GM19099 (cell line): ENCODE data around the gene ARHGAP26.

Source experiments
- POLR2A ChIP-seq: IDR thresholded peaks from 3 replicates; pipeline ENCODE4 v1.6.1; 2011; ENCODE audit warnings: low read depth; ENCODE audit not compliant: insufficient read length; ENCODE audit errors: extremely low read depth

ARHGAP26 gene

DNA sequence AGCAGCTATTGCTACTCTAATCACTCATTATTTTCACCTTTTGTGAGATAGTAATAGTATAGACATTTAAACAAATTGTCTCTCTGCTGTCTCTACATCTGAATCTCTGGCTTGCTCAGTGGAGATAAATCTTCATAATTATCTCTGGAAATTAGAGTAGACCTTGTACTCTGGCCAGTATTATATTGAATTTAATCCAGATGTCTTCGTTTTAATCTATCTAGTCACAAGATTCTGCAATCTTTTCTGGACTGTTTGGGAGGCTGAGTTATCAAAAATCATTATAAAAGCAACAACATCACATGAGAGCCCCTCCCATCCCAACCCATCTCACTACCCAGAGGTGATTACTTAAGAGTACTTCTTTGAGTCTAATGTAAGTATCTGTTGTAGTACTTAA, 19.0 kb downstream of the ARHGAP26 start:
- no peak for TF ChIP-seq POLR2A

DNA sequence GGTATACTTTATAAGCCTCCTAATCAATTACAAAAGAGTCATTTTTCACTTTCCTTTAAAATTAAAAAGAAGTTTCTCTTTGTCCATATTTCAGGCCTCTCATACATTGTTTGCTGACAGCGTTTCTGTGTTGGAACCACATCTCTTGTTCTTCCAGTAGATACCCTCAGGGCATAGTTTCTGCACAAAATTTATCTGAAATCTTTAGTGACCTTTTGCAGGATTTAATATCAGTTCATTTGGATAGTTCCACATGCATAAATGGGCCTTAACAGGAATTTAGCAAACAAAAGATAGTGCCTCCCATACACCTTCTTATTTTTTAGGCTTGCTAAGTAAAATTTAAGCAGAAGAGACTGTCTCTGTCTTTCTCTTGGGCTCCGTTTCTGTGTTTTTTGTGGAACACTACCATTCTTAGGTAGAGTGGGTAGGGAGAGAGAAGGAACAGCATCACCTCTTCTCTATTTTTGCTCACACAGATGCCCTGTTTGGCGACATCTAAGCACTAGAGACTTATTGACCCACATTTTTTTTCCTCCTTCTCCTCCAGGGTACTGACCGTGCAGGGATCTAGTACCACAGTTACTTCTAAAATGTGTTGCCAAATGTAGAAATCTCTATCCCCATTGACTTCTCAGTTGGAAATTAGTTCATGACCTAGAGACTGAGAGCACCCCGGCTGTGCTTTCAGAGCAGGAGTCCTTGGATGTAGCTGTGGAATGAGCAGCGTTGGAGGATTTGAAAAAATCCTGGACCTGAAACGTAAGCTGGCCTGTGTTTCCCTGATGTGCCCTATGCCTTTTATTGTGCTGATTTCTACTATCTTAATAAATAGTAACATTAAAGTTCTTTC, 22.1 kb downstream of the ARHGAP26 start:
- no peak for TF ChIP-seq POLR2A

DNA sequence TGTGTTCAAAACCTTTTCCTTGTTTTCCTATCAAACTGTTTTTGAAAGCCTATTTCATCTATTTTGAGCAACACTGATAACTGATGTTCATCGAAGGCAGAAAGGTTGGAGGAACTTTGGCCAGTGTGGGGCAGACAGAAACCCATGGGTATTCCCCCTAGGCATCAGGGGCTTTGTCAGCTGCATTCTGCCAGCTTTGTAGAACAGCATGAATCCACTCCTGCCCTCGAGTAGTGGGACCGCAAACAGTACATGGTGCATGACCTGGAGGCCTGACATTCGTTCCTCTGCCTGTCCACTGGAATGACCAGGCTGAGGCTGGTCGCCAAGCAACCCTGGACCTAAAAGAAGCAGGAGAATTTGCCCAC, 22.7 kb downstream of the ARHGAP26 start:
- no peak for TF ChIP-seq POLR2A

DNA sequence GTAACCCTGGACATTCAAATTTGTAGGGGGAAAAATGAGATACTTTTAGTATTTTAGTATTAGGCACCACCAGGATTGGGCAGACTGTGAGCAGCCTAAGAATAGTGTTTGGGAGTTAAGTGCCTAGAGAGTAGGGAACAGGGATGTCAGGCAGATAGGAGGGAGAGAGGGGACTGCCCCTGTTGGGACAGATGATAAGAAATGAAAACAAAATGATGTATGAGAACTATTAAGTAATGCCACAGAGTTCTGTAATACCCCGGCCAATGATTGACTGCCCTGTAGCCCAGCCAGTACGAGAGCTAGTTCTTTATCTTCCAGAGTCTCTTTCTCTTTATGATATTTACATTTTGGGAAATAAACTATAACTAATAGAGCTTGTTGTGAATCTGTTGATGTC, 24.4 kb downstream of the ARHGAP26 start:
- no peak for TF ChIP-seq POLR2A

DNA sequence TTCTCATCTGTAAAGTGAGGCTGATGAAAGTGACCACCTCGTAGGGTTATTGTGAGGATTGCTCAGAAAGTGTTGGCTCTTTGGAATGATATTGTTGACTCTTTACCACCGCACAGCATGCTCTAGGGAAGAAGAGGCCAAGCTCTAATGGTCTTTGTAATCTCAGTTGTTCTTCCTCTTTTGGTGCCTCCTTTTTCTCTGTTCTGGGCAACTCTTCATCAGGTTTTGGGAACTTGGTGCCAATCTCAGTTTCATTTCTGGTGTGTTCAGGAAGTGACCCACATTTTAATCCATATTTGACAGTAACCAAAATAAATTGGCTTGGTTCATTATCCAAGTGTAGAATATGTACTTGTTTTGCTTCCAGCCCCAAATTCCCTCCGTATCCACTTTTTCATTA, 25.1 kb downstream of the ARHGAP26 start:
- no peak for TF ChIP-seq POLR2A

DNA sequence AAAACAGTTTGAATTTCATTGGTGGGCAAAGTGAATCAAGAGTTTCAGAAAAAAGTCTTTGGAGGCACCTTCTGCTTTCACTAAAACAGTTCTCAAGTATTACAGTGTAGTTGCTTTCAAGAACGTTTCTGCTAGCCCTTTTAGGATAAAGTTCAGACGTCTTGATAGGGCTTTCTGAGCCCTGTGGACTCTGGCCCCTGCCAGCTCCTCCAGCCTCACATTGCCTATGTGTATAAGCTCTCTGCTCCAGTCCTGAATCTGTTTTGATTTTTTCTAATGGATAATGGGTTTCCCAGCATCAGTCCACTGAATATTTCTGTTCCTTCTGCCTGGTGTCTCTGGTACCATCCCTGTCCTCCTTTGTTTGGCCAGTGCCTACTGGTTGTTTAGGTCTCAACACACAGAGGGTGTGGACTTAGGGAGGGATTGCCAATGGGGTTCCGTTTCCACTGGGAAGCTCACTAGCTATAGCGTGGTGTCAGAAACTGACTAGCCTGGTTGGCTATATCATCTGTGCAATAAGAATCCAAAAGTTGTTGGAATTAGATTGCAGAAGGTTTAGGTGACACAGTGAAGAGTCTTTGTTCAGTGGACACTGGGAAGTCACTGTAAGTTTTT, 26.4 kb downstream of the ARHGAP26 start:
- TF ChIP-seq POLR2A, result no peak

DNA sequence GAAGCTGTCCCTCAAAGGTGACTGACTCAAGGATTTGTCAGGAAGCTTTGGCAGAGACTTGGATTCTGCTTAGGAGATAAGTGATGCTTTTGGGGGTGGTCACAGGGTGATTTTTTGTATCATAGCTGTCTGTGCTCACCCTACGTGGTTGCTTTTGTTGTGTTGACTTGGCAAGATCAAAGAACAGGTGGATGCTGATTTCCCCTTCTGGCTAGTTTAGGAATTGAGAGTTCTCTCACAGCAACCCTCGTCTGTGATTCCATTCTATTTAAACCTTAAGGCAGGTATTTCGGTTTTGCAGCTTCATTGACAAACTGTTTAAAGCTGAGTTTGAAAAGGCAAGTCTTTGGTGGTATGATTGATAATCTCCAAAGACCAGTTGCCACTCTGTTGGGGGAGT, 27.2 kb downstream of the ARHGAP26 start:
- TF ChIP-seq POLR2A, result no peak

DNA sequence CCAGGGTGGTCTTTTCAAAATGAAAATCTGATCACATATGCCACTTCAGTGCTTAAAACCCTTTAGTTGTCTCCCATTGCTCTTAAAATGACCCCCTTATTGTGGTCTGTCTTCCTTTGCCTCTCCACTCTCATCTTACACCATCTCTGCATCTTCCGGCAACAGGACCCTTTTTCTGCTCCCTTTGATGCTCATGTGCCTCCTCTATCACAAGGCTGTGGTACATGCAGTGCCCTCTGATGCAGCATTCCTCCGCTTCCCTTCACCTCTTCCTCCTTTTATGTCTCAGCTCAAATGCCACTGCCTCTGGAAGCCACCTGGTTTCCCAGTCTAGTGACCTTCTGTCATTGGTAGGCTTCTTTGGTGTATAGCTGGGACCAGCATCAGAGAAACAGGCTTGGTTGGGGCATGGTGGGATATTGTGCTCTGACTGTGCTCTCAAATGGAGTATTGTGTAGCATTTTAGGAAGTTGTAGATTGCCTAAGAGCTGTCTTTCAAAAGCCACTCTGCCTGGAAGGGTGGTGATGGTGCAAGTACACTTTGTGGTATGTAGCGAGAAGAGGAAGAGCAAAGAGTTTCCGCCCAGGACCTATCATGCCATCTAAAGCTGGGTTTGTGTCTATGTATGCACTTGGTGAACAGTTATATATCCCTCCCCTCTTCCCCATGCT, 28.1 kb downstream of the ARHGAP26 start:
- no peak for TF ChIP-seq POLR2A

DNA sequence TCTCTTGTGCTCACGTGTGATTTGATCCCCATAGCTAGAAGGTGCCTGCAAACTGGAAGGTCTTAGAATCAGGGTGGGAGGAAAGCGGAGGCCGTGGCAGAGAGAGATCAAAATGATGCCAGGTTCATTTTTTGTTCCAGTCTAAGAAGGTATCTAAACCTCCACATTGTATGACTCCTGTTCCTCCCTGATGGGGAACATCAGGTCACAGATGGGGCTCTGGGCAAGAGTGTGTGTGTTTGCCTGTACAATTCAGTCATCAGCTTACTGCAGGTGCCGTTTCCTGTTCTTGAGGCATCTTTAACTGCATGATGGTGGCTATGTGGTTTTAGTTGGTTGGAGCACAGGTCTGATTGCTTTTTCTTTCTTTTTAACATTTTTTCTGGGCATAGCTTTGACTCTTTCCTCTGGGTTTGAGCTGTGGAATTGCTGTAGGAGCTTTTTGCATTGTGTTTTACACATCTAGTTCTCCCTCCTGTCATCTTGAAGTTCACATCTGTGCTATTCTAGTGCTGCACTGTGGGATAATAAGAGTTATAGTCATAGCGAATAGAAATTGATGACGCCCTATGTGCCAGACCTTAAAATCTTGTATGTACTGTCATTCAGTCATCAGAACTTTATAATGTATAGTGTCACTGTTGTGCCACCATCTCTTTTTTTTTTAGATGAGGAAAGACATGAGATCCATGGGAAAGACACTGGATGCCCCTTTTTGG, 30.8 kb downstream of the ARHGAP26 start:
- TF ChIP-seq POLR2A, result no peak

DNA sequence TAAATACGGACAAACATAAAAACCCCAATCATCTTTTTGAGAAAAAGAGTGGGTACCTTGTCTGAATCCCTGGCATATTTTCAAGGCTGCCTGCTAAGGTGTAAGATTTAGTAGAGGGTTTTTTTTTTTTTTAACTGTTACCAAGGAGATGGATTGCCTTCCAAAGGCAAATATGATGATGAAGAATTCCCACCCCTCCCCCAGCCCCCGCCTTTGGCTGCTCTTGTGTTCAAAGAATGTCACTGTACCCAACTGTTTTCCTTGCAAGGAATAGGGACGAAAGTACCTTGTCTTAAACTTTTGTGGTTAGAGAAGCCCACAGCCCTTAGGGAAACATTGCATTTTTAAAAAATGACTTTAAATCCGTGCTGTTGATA, 31.3 kb downstream of the ARHGAP26 start:
- TF ChIP-seq POLR2A, result no peak

DNA sequence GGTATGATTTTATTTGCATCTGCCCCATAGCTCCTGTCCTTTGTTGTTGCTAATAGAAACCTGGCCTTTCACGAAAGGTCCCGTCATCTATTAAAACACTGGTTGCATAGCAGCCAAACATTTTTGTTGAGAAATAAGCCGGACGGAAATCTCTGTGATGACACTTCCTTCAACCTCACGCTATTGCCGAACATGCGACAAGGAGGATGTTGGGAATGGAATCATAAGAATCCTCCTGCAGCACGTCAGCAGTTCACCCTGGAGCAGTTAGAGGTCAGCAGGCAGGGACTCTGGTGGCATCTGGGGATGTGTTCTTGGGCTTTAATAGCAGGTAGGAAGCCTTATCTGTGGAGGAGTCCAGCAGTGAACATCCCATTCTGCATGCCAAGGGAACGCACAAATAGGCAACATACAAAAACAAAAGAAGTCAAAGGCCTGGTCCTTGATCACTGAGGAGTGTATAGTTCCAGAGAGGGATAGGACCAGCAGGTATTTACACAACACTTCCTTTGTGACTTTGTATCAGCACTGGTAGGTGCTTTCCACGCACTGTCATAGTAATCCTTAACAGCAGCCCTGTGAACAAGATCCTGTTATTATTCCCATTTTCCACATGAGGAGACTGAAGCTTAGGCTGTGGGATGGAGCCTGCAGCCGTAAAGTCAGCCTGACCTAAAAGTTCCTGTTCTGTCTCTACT, 33.4 kb downstream of the ARHGAP26 start:
- TF ChIP-seq POLR2A, result no peak

DNA sequence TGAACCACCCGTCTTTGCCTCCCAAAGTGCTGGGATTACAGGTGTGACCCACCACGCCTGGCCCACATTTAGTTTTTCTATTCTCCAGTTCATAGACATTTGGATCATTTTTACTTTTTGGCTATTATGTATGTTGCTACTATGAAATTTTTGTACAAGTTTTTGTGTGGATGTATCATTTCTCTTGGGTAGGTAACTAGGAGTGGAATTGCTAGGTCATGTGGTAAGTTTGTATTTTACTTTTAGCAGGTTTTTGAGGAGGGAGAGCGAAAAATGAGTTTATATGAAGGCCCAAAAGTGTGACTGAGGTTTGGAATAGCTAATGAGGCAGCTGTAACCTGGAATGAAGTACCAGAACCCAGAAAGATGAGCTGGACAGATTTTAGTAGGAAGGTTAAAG, 35.2 kb downstream of the ARHGAP26 start:
- TF ChIP-seq POLR2A, result no peak

DNA sequence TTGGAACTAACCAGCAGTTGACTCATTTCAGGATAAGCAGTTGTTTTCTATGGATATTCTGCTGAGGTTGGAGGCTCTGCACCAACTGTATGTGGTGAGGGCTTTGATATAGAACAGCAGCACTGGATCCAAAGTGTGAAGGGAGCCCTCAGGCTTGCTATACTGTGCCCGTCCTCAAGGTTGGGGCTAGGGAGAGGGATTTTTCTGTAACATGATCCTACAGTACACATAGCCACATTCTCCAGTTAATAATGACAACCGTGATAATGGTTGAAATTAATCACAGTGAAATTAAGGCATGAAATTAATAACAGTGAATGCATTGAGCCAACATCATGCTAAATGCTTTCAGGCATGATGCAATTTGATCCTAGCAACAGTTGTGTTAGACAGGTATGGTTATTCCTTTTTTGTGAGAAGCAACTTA, 36.7 kb downstream of the ARHGAP26 start:
- no peak for TF ChIP-seq POLR2A

DNA sequence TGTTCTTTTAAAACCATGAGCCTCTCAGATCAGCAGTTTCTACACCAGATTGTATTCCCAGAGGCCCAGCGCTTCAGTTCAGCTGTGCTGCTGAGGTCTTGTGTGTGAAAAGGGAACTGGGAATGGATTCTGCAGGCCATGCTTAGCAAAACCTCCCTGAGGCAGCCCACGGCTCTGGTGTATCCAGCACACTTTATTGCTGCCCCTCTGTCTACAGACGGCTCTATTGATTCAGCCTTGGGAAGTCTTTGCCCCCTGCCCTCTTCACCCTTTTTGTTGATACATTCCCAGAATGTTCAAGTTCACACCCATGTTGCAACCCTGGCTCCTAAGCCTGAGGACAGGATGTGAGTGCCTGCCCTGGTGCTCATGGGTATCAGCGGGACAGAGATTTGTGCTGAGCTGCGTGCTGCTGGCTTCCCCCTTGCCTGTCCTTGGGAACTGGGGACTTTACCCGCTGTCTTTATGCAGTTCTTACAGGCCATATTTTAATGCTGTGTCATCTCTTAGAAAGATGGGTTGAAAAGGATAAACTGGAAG, 37.3 kb downstream of the ARHGAP26 start:
- no peak for TF ChIP-seq POLR2A

DNA sequence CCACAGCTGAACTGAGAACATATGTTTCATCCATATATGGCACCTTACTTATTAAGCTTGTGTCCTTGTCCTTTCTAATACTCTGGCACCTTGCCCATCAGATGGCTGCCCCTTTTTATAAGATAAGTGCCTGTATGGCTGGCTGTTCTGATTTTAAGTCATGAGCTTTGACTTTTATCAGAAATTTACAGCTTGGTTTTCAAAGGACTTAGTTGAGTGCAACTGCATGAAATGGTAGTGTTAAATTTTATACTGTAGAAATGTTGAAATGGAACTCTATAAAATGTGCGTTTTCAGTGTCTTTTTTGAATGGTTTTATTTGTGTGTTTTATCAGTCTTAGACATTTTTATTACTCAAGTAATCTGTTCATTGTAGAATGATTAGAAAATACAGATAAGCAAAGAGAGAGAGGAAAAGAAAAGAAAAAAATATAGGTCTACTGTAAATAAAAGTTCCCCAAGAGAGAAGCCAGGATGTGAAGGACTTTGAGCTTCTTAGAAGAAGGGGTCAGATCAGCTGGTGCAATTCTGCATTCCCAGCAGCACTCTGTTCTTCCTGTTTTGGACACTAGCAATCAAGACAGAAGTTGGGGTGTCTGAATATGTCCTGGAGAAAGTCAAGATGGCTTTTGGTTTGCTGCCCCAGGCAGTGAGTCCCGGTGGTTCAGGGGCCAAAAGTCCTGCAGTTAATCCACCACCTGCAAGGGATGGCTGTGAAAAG, 38.9 kb downstream of the ARHGAP26 start:
- no peak for TF ChIP-seq POLR2A

DNA sequence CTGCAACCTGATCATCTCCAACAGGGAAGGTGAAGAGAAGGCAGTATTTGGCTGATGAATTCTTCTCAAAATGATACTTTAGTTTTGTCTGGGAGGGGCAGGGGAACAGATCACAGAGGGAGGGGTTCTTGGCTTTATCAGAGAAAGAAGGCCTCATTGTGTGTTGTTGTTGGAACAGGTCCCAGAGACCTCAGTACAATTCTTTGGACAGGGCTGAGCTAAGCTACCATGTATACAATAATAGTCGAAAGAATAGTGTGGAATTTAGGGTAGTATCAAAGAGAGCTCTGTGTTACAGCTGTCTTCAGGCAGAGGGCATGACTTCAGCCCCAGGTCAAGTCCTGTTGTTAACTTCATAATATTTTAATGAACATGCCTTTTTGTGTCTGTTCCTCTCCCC, 39.9 kb downstream of the ARHGAP26 start:
- TF ChIP-seq POLR2A, result no peak
